Measurements from ENCODE around the gene CEP112.
A peak's percentile ranks its signal among the peaks of the same experiment; 100 is the strongest.

The CEP112 gene

GRCh38 chr17:66043419-66043818, 148.5 kb downstream of the CEP112 start:
- TF ChIP-seq PPARA (CRISPR knock-in tag; IDR thresholded peaks at IDR 0.05; ENCODE audit: borderline replicate concordance) (no peak), ZNF70 (CRISPR knock-in tag; IDR thresholded peaks at IDR 0.05) (no peak), OSR1 (CRISPR knock-in tag; IDR thresholded peaks at IDR 0.05) (no peak), ZFP30 (CRISPR knock-in tag; IDR thresholded peaks at IDR 0.05) (no peak), POU6F1 (CRISPR knock-in tag; IDR thresholded peaks at IDR 0.05; ENCODE audit: borderline replicate concordance, low read depth) (no peak), RARB (CRISPR knock-in tag; IDR thresholded peaks at IDR 0.05) (no peak), CREB5 (CRISPR knock-in tag; IDR thresholded peaks at IDR 0.05; ENCODE audit: low read depth) (no peak), TCF4 (CRISPR knock-in tag; IDR thresholded peaks at IDR 0.05; ENCODE audit: borderline replicate concordance) (no peak), PATZ1 (CRISPR knock-in tag; IDR thresholded peaks at IDR 0.05; ENCODE audit: borderline replicate concordance) (no peak), CSDC2 (CRISPR knock-in tag; IDR thresholded peaks at IDR 0.05) (no peak), TOX (CRISPR knock-in tag; IDR thresholded peaks at IDR 0.05; ENCODE audit: borderline replicate concordance) (no peak), ZC3H10 (CRISPR knock-in tag; IDR thresholded peaks at IDR 0.05) (no peak), CSRNP3 (CRISPR knock-in tag; IDR thresholded peaks at IDR 0.05) (no peak), ESRRG (CRISPR knock-in tag; IDR thresholded peaks at IDR 0.05) (no peak), ZFP3 (CRISPR knock-in tag; IDR thresholded peaks at IDR 0.05) (no peak), GLIS3 (CRISPR knock-in tag; IDR thresholded peaks at IDR 0.05) (no peak), ISL1 (CRISPR knock-in tag; IDR thresholded peaks at IDR 0.05) (no peak), ZNF8 (CRISPR knock-in tag; IDR thresholded peaks at IDR 0.05) (no peak), BACH2 (CRISPR knock-in tag; IDR thresholded peaks at IDR 0.05; ENCODE audit: borderline replicate concordance) (no peak)
- no peak for ATAC-seq

GRCh38 chr17:66040402-66040801, 151.5 kb downstream of the CEP112 start:
- TF ChIP-seq ZFP30 (CRISPR knock-in tag; IDR thresholded peaks at IDR 0.05), result no peak
- no peak for TF ChIP-seq ZNF70 (CRISPR knock-in tag; IDR thresholded peaks at IDR 0.05)
- no peak for TF ChIP-seq TCF4 (CRISPR knock-in tag; IDR thresholded peaks at IDR 0.05; ENCODE audit: borderline replicate concordance)
- TF ChIP-seq PPARA (CRISPR knock-in tag; IDR thresholded peaks at IDR 0.05; ENCODE audit: borderline replicate concordance), result no peak
- ATAC-seq, result peak; percentile 37; the same call in 1 of the 3 replicates

- ATAC-seq, result no peak
- TF ChIP-seq CSRNP3 (CRISPR knock-in tag; IDR thresholded peaks at IDR 0.05) (no peak), BACH2 (CRISPR knock-in tag; IDR thresholded peaks at IDR 0.05; ENCODE audit: borderline replicate concordance) (no peak), PATZ1 (CRISPR knock-in tag; IDR thresholded peaks at IDR 0.05; ENCODE audit: borderline replicate concordance) (no peak), ZNF8 (CRISPR knock-in tag; IDR thresholded peaks at IDR 0.05) (no peak), ZC3H10 (CRISPR knock-in tag; IDR thresholded peaks at IDR 0.05) (no peak), TCF4 (CRISPR knock-in tag; IDR thresholded peaks at IDR 0.05; ENCODE audit: borderline replicate concordance) (no peak), PPARA (CRISPR knock-in tag; IDR thresholded peaks at IDR 0.05; ENCODE audit: borderline replicate concordance) (no peak), SNAI2 (CRISPR knock-in tag; IDR thresholded peaks at IDR 0.05) (no peak), ZFP30 (CRISPR knock-in tag; IDR thresholded peaks at IDR 0.05) (no peak), ISL1 (CRISPR knock-in tag; IDR thresholded peaks at IDR 0.05) (no peak), ZFP3 (CRISPR knock-in tag; IDR thresholded peaks at IDR 0.05) (no peak), ZNF565 (CRISPR knock-in tag; conservative IDR thresholded peaks at IDR 0.05; ENCODE audit: low read depth) (no peak), POU6F1 (CRISPR knock-in tag; IDR thresholded peaks at IDR 0.05; ENCODE audit: borderline replicate concordance, low read depth) (no peak), ARNTL (CRISPR knock-in tag; IDR thresholded peaks at IDR 0.05; ENCODE audit: borderline replicate concordance, low read depth) (no peak), CREB5 (CRISPR knock-in tag; IDR thresholded peaks at IDR 0.05; ENCODE audit: low read depth) (no peak), ESRRG (CRISPR knock-in tag; IDR thresholded peaks at IDR 0.05) (no peak)
Measured at GRCh38 chr17:66038125-66038524, 153.8 kb downstream of the CEP112 start.
